Mammary epithelial cell (primary cell): Measurements from ENCODE around the gene SLAIN1.

Source experiments
- CTCF ChIP-seq, 2 donors: IDR thresholded peaks in 1 of 2; conservative IDR thresholded peaks in 1 of 2; 2 replicates each; pipeline ENCODE4 v1.5.1; 2011 to 2012; ENCODE audit warnings: inconsistent platforms in 2 of 2, low read length in 2 of 2, mild to moderate bottlenecking in 2 of 2, control low read depth in 1 of 2, low read depth in 1 of 2; ENCODE audit not compliant: insufficient read depth in 1 of 2; ENCODE audit errors: extremely low read depth in 1 of 2
- EZH2 ChIP-seq: IDR thresholded peaks from 2 replicates; pipeline ENCODE4 v1.6.1; 2012; ENCODE audit warnings: low read length, inconsistent platforms, borderline replicate concordance

- no peak for TF ChIP-seq CTCF (conservative IDR thresholded peaks at IDR 0.05 in 1 of 2, IDR thresholded peaks at IDR 0.05 in 1 of 2; ENCODE audit: extremely low read depth in 1 of 2, insufficient read depth in 1 of 2, low read depth in 1 of 2, low read length in 2 of 2)
- TF ChIP-seq EZH2 = no peak
Measured at GRCh38 chr13:77740931-77741596, 43.6 kb downstream of the SLAIN1 start.
